ENCODE results near the gene PHACTR1.

PHACTR1 gene

DNA sequence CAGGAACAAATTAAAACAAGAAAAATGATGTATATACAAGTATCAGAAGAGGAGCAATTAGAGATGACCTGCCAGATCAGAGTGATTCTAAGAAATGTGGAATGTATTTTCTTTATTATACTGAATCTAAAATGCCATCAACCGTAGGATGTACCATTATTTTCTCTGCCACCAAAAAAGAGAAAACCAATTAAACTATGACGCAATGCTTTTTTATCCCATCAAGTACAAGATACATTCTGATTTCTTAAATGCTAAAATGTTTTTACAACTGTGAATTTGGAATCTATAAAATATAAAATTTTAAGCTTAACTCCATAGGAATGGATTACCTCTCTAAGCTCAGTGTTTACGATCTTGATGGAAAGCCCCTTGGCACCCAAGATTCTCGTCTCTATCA is 85.9 kb downstream of the PHACTR1 start:
- no peak for FAIRE-seq

DNA sequence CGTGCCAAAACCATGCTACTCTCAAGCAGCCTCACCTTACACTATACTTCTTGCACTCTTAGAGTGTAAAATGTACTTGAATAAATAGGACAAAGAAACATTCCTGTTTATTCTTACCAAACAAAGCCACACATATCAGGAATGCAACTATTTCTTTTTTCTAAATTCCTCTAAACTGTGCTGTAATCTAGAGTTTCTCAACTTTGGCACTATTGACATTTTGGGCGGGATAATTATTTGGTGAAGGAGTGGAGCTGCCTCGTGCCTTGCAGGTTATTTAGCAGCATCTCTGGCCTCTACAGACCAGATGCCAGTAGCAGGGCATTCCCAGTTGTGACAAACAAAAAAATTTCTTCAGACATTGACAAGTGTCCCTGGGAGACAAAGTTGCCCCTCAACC is 86.9 kb downstream of the PHACTR1 start:
- TF ChIP-seq POLR2A (IDR thresholded peaks at IDR 0.05; ENCODE audit: low read depth, low read length) = no peak
- DNase-seq (ENCODE audit: insufficient read length, low spot score) = no peak
- FAIRE-seq = no peak

More for the DNA sequence above, 85.9 kb downstream of the PHACTR1 start:
- TF ChIP-seq POLR2A (IDR thresholded peaks at IDR 0.05; ENCODE audit: low read depth, low read length) = no peak
- DNase-seq (ENCODE audit: insufficient read length, low spot score) = no peak

DNA sequence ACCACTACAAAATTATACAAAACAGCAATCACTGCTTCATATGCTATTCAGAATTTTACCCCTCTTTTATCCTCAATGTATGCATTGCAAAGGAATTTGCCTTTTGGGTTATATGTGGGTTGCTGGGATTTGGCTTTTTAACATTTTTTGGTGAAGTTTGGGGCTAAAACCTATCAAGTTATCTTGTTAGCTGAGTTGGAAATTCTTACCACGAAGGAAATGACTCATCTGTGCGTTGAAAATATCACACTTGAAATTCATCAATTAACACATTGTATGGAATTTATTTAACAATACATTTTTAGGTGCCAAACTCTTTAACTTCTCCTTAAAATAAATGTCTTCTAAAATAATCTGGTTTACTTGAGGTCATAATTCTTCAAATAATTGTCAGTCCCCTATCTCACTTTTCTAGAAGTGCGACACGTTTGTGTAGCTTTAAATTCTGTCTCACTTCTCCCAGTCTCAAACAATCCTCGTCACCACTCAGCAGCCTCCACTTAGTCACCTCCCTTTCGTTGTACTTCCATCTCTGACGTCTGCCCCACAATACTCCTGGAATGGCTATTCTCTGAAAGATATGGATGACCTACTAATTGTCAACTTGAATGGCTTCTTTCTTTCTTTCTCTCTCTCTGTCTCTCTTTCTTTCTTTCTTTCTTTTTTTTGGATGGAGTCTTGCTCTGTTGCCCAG is 88.5 kb downstream of the PHACTR1 start:
- DNase-seq (ENCODE audit: insufficient read length, low spot score) = peak; percentile 6

DNA sequence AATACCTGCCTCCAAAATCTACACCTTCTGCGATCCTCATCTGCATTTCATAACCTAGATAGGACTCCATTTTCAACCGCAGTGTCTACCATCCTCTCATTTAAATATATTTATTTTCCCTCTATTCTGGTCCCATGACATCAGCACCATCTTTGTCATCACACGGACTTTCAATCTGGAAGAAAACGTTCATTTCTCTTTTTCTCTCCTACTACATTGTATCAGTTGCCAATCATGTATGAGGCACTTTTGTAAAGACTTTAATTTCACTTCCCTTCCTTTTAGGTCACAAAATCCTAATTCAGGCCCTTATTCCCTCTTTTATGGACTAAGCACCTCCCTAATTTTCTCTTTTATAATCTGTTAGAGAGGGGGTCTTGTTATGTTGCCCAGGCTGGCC is 89.6 kb downstream of the PHACTR1 start:
- FAIRE-seq = no peak
- DNase-seq (ENCODE audit: insufficient read length, low spot score) = no peak
- no peak for TF ChIP-seq POLR2A (IDR thresholded peaks at IDR 0.05; ENCODE audit: low read depth, low read length)

More for the DNA sequence above, 88.5 kb downstream of the PHACTR1 start:
- FAIRE-seq = peak; percentile 89
- TF ChIP-seq POLR2A (IDR thresholded peaks at IDR 0.05; ENCODE audit: low read depth, low read length) = no peak

DNA sequence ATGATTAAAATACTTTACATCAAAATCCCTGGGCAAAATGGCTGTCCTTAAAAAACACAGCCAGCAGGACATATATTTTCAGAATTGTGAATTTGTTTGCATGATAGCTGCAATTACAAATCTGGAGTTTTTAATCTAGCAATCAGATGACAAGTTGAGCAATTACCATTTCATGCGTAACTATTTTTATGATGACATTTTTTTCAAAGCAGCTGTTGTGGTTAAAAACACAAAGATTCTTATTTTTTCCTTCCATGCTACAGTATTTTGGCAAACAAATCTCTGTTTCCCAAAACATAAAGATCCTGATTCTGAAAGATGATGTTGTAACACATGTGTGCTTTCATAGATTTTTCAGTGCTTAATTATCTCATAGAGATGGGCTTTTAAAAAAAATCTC is 90.2 kb downstream of the PHACTR1 start:
- DNase-seq (ENCODE audit: insufficient read length, low spot score) = no peak
- no peak for TF ChIP-seq POLR2A (IDR thresholded peaks at IDR 0.05; ENCODE audit: low read depth, low read length)
- FAIRE-seq = no peak

DNA sequence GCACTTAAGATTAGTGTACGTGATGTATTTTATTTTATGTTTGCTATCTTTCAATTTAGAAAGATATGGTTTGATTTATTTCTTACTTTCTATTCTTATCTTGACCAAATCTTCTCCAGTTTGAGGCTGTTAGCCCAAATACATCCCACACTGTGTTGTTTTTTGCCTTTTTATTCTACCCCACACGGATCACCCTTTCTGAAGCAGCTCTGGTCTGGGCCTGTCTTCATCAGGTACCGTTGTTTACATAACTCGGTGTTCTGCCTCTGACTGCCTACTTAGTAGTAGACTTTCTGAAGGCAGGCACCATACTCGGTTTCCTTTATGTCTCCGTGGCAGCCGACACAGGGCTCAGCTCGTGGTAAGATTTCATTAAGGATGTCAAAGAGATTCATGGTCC is 95.0 kb downstream of the PHACTR1 start:
- FAIRE-seq (no peak), DNase-seq (ENCODE audit: insufficient read length, low spot score) (no peak)
- no peak for TF ChIP-seq POLR2A (IDR thresholded peaks at IDR 0.05; ENCODE audit: low read depth, low read length)

DNA sequence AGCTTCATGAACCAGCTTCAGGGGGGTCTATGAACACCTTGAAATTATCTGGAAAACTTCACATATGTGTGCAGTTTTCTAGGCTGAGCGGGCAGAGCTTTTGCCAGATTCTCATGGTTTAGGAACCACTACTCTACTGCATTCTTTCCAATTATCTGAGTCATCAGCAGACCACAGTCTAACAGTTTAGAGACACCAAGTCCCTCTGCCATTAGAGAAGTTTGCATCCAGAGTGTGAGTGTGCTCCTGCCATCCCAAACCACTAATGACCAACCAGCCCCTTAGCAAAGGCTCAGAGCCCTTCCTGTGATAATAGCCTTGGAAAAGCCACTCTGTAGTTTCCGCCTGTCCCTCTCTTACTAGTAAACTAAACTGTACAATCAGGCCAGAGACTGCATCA is 96.8 kb downstream of the PHACTR1 start:
- no peak for FAIRE-seq
- no peak for TF ChIP-seq POLR2A (IDR thresholded peaks at IDR 0.05; ENCODE audit: low read depth, low read length)
- DNase-seq (ENCODE audit: insufficient read length, low spot score) = no peak

DNA sequence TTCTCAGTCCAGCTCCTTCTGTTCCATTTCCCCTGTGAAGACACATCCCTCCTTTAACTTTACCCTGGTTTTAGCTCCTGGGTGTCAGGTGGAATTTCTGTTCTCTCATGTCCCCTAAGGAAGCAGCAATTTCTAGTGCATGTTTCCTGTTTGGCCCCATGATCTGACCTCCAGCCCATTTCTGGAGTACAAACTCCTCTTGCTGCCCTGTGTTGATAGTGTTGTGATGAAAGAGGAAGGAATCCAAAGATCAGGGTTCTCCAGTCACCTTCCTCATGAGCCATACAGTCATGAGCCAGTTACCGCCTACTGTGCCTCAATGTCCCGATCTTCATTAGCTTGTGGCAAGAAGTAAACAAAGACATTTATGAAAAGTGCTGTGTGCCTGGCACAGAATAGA is 97.4 kb downstream of the PHACTR1 start:
- TF ChIP-seq POLR2A (IDR thresholded peaks at IDR 0.05; ENCODE audit: low read depth, low read length) = no peak
- no peak for FAIRE-seq
- no peak for DNase-seq (ENCODE audit: insufficient read length, low spot score)

DNA sequence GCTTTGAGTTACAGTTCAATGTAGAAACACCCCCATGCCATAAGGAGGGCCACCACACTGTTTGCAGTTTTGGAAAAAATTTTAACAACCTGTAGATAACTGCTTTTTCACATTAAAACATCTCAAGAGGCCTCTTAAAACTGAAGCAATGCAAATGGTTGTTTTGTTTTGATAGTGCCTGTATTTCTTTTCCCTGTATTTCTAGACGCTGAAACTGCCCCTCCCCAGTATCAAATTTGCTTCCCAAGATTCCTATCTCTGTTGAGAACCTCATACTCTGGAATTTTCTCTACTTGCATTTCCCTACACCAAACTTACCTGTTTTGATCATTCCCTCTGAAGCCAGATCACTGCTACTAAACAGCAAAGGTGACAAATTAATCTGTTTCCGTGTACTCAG is 98.5 kb downstream of the PHACTR1 start:
- TF ChIP-seq POLR2A (IDR thresholded peaks at IDR 0.05; ENCODE audit: low read depth, low read length) = no peak
- no peak for DNase-seq (ENCODE audit: insufficient read length, low spot score)
- no peak for FAIRE-seq

DNA sequence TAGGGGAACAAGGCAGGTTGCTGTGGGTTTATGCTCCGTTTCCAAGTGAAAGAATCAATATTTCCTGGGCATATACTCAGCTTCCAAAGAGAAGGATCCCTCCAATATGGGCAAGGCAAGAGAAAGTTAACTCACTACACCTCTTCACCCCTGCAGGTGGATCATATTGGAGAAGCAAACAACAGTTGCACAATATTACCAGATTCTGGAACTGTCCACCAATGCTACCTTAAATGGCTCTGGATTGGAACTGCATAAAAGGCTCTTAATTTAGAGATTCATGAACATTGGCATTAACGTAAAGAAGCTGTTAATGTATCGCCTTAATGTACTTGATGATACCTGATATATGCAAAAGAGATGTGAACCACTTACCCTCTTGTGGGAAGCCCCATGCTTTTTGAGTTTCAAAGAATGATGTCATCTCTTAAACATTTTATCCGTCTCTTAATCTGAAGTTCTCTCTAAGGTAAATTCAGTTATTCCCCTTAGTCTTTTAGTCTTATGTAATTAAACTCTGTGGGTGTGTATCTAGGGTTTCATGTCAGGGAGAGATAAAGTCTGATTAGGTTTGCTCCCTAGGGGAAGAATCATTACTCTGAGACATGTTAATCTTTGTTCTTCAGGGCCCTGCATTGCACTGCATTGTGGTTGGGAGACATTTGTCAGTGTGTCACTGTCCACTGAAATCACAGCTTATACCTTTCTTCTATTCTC is 99.5 kb downstream of the PHACTR1 start:
- FAIRE-seq (no peak), DNase-seq (ENCODE audit: insufficient read length, low spot score) (no peak)
- no peak for TF ChIP-seq POLR2A (IDR thresholded peaks at IDR 0.05; ENCODE audit: low read depth, low read length)

DNA sequence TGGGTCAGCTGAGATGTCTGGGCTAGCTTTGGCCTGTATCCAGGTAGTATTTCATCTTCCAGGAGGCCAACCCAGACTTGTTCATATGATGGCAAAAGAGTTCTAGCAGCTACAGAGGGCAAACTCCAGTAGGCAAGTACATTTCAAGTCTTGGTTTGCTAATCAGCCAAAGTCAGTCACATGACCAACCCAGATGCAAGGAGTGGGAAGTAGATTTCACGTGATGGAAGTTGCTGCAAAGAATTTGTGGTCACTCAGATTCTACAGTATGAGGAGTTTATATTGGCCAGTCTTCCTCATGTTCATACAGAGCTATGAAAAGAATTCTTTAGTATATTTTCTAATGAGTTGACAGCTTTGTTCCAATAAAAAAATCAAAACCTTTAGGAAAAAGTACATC is 101.8 kb downstream of the PHACTR1 start:
- no peak for FAIRE-seq
- DNase-seq (ENCODE audit: insufficient read length, low spot score) = no peak
- TF ChIP-seq POLR2A (IDR thresholded peaks at IDR 0.05; ENCODE audit: low read depth, low read length) = no peak

DNA sequence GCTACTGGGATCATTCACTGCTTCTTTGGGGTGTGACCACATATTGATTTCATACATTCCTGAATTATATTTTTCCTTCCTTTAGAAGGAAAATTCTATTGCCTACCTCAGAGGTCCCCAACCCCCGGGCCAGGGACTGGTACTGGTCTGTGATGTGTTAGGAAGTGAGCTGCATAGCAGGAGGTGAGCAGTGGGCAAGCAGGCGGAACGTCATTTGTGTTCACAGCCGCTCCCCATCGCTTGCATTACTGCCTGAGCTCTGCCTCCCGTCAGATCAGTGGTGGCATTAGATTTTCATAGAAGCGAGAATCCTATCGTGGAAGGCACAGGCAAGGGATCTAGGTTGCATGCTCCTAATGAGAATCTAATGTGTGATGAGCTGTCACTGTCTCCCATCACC is 107.3 kb downstream of the PHACTR1 start:
- FAIRE-seq (no peak), DNase-seq (ENCODE audit: insufficient read length, low spot score) (no peak)
- no peak for TF ChIP-seq POLR2A (IDR thresholded peaks at IDR 0.05; ENCODE audit: low read depth, low read length)

DNA sequence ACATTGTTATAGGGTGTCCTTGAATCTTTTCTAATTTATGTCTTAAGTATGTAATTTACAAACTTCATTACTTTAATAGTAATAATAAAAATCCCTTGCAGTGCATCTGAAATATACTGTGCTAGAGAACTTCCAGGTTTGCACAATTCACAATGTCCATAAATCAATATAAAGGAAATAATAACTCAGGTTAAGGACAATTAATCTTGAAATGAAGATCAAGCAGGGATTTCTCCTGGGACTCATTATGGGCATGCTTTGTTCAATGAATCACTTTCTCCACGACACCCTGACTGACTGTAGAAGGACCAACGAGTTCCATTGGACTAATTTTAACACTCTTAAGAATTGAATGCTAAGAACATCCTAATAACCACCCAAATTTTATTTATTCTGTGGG is 110.0 kb downstream of the PHACTR1 start:
- TF ChIP-seq POLR2A (IDR thresholded peaks at IDR 0.05; ENCODE audit: low read depth, low read length) = no peak
- no peak for FAIRE-seq
- no peak for DNase-seq (ENCODE audit: insufficient read length, low spot score)

DNA sequence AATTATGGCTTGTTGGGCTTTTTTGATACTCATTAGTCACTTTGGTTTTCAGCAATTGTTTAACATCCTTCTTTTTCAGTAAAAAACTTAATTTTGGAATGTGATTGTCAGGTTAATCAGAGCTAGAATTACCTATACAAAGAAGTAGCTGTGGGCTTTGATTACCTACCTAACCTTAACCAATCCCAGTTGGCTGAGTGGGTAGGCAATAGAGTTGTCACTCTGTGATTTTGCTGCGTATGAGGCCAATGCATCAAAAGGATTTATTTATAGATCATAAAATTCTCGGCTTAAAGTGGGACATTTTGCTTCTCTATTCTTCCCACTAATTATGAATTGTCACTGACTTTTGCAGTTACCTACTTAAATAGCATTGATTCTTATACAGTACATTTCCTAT is 111.4 kb downstream of the PHACTR1 start:
- no peak for TF ChIP-seq POLR2A (IDR thresholded peaks at IDR 0.05; ENCODE audit: low read depth, low read length)
- FAIRE-seq (no peak), DNase-seq (ENCODE audit: insufficient read length, low spot score) (no peak)

DNA sequence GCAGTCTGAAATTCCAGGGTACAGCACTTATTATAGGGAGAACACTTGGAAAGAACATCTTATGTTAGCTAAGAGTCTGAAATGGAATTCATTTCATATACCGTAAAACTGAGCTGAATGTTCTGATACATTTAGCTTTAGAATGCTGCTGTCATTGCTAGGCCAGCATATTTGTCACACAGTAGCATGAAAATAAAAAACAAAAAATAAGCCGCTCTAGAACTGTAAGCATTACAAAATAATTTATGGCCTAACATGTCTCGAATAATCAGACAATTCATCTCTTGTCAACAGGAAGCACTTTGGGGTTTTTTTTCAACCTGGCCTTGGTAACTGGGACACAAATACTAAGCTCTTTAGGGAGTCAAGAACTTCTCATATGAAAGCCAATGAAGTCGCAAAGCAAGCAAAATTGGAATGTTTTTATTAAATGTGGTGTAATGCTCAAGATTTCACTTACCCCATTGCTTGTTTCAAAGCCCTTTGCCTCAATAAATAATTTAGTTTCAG is 115.7 kb downstream of the PHACTR1 start:
- FAIRE-seq = no peak
- DNase-seq (ENCODE audit: insufficient read length, low spot score) = no peak
- TF ChIP-seq POLR2A (IDR thresholded peaks at IDR 0.05; ENCODE audit: low read depth, low read length) = no peak
